Islet of Langerhans (tissue), 1 donor: ENCODE data around the gene ZDHHC3.

Experiments
- FAIRE-seq: peaks from one replicate; lab custom pipeline; 2011; peaks lifted over from hg19 to GRCh38; lab: Jason Lieb, UNC

The ZDHHC3 gene, protein sequence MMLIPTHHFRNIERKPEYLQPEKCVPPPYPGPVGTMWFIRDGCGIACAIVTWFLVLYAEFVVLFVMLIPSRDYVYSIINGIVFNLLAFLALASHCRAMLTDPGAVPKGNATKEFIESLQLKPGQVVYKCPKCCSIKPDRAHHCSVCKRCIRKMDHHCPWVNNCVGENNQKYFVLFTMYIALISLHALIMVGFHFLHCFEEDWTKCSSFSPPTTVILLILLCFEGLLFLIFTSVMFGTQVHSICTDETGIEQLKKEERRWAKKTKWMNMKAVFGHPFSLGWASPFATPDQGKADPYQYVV

DNA sequence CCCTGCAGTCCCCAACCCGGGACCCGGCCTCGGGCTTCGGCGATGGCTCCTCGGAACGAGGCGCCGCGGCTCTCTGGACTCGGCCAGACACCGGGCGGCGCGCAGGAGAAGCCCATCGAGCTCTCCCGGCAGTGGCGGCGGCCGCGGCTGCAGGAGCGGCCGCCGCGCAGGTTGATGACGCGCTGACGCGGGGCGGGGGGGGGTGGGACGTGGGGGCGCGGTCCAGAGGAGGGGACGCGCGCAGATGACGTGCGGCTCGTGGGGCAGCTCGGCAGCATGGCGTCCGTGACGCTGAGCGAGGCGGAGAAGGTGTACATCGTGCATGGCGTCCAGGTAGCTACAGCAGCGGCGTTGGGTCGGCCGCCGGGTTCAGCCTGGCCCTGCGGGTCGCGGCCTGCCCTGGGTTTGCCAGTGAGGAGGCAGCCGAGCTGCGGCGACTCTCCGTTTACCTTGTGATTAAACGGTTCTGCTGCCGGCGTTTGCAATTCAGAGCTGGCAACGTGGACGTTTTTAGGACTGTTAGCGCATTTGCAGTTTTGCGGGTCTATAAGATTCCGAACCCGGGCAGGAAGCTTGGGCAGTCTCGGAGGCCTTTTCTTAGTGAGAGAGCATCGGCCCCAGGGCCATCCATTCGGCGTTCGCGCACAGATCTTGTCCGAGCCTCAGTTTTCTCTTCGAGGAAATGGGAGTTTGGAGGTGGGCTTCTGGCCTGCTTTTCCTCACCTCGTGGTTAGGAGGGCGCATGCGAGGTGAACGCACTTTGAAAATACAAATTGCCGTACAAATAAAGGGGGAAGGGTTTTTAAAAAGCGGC, at the start of gene ZDHHC3, which contains the start of gene EXOSC7:
ZDHHC3 (minus strand) TSS at position 173 of the 814 bp plus-strand sequence. CDS start 16,738 bp downstream, outside the sequence.
EXOSC7 (plus strand) TSS at position 243 of the 814 bp plus-strand sequence; CDS start at position 277, 34 bp downstream.
- FAIRE-seq = no peak

DNA sequence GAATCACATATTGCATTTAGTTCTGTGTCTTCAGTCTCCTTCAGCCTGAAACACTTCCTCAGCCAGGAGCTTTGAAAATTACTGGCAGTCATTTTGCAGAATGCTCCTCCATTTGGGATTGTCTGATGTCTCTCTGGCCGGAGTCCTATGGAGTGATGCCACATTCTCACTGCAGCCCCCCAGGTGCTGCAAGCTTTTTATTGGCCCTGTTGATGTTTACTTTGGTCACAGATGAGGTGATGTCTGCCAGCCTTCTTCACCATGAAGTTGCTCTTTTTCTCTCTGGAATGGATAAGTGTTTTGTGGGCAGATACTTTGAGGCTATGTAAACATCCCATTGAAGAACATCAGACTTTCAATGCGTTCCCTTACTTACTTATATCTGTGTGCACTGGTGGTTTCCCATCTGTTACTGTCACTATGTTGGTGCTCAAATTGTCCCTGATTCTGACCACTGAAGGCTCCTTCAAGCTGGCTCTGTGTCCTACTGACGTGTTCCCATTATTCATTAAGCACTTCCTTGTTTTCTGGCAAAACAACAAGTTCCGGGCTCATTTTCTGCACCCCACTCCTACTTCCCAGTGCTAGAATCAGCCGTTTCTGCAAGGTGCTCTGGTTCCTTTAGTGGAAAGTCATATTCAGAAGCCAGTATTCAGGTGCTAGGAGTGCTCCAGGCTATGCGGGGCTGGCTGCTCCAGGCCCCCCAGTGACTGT, 48.7 kb upstream of the ZDHHC3 start:
- FAIRE-seq = no peak

DNA sequence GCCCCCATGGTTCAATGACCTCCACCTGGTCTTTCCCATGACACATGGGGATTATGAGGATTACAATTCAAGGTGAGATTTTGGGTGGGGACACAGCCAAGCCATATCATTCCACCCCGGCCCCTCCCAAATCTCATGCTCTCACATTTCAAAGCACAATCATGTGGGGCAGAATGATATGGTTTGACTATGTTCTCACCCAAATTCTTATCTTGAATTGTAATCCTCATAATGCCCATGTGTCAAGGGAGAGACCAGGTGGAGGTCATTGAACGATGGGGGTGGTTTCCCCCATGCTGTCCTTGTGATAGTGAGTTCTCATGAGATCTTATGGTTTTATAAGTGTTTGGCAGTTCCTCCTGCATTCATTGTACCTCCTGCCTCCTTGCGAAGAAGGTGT, 47.7 kb upstream of the ZDHHC3 start:
- FAIRE-seq = no peak

DNA sequence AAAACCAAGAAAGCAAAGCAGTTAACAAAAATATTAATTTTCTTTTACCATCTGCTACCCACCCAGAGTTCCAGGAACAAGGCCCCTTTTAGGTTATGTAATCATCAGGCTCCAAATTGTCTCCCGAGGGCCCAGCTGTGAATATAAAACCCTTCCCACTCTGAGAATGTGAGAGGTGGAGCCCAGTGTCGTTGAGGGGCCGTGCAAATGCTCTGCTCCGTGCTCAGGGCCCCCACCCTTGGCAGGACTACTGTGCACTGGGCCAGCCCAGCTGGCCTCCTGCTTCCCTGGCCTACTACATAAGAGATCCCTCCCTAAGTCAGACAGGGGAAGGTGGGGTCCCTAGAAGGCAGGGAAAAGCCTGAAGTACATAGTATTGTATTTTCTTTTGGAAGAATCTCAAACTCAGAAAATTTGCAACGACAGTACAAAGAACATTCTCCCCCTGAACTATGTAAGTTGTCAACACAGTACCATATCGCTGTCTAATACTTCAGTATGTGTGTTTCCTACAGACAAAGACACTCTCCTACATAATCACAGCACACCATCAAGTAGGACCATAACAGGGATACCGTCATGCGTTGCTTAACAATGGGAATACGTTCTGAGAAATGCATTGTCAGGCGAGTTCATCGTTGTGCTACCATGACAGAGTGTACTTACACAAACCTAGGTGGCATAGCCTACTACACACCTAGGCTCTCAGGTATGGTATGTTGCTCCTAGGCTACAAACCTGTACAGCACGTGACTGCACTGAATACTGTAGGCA, 45.7 kb upstream of the ZDHHC3 start:
- no peak for FAIRE-seq

DNA sequence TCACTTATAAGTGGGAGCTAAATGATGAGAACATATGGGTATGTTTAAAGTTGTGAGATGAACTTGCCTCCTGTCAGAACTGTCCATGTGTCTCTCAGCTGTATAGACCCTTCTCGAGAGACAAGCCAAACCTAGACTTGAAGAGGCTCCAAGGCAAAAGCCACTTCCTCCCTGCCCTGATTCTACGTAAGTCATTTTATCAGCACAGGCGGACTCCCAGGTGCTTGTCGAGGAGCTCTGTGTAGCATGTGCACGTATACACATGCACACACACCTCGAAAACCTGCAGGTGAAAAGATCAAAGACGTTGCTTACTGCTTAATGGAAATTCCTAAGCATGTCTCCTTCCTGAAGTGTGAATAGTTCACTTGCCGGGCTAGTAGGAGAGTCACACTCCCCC, 44.6 kb upstream of the ZDHHC3 start:
- FAIRE-seq = no peak

DNA sequence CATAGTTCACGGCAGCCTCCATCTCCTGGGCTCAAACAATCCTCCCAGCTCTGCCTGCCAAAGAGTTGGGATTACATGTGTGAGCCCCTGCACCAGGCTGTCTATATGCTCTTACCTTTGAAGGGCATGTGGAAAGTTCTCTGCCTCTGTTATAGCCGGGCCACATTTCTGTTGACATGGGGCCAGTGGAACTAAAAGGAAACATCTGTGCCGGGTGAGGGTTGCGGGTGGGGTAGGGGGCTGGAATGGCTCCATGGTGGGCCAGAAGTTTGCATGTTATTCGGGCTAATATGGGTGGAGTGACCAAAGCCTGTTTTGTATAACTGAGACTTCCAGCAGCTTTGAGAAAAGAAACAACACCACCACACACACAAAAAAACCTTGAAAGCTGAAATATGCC, 41.8 kb upstream of the ZDHHC3 start:
- no peak for FAIRE-seq

DNA sequence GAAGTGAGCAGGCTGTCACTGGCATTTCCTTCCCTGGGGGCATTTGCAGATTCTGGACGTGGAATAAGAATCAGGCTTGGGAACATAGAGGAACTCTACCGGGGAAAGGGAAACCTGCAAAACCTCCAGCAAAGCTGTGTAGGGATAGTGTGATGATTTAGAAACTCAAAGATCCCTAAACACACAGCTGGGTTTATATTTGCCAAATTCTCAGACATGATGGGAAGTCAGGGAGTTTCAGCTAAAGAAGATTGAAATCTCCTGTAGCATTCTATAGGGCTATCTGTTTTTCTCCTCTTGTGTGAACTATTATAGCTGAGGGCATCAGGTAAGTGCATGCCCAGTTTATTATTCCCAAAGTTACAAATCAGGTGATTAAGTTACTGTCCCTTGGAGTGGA, 40.9 kb upstream of the ZDHHC3 start:
- FAIRE-seq = no peak

DNA sequence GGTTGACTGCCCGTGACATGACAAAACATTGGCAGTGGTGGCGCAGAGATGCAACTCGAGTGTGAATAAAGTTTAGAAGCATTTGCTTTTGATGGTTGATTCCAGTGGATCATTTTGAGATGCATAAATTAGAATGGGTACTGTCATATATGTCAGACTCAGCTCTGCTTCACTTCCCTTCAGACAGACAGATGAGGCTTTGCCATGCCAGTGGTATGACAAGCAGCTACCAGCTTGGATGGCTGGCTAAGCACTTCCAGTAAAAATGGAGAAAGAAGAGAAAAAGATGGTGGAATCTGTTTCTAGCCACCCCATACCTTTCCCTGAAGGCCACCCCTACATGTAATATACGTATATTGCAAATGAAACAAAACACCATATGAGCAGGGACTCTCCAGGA, 36.6 kb upstream of the ZDHHC3 start:
- no peak for FAIRE-seq

DNA sequence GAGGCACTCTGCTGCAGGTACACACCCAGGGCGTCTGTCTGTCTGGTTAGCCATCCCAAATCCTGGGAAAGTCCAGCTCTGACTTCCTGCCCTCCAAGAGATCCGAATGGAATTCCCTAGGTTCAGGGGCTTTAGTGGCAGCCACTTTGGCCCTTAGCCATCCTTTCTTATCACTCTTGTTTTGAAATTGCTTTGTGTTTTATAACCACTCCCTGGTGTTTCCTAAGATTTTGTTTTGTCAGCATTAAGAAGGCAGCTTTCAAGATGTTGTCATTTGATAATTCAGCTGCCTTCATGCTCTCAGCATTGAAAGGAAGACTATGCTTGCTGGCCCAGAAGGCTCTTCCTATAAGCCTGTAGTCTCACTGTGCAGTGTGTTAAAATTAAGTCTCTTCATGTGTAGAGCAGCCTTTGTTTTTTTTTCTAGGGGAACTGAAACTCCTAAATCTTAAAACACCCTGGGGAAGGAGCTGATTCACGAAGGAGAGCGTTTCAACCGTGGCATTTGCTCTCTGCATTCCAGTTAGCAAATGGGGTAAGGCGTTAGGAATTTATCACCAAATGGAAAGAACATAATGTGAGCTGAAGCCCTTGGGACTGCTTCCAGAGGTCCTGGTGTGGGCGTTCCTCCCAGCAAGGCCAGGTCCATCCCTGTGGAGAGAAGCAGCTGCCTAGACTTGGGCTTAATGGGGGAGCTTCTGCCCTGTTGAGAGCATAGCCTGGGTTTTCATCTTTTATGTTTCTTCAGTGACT, 36.0 kb upstream of the ZDHHC3 start:
- FAIRE-seq = no peak

DNA sequence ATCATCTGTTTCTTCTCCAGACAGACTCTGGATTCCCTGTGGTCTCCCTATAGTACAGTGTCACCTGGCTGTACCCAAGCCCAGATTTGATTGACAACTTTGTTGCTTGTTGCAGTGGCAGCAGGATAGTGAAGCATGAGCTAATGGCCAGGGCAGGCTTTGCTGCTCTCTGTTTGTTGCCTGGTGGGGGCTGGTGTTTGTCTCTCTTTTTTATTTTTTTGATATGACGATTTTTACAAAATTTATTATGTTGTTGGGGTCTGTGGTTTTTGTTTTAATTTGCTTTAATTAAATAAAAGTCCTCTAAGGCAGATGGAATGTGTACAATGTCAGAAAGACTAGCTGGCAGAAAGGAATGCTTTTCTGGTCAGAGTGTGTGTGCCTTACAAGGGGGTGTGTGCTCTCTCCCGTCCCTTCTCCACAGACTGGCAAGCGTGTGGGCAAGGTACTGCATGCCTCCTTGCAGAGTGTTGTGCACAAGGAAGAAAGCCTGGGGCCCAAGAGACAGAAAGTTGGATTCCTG, 34.9 kb upstream of the ZDHHC3 start:
- FAIRE-seq = no peak

DNA sequence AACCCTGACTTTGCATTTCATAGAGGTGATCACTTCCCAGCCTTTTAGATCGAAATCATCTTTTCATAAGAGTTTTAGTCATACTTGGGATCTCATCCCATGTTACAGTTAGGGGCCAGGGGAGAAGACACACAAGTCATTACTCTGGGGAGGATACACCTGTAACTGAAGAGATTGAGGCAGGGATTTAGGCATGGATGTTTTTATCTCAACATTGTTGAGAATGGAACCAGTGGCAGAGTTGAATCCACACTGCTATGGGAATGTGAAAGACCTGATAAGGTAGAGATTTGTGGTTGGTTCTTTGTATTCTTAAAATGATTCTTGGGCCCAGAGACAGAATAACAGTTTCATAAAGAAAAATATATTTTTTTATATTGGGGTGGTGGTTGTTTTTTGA, 33.9 kb upstream of the ZDHHC3 start:
- FAIRE-seq = no peak

DNA sequence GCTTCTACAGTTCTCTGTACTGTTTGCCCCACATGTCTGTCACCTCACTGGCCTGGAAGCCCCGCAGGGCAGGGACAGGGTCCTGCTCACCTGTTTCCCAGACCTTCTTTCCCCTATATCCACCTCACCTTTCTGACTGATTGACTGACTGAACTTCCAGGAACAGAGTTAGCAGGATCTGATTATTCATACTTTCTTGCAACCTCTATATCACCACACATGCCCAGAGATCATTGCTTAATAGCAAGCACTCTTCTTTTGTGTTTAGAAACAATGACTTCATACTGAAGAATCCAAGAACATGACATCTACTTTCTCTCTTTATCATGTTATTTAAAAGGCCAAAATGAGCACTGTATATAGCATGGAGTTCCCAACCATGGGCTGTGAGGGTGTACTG, 32.1 kb upstream of the ZDHHC3 start:
- no peak for FAIRE-seq

DNA sequence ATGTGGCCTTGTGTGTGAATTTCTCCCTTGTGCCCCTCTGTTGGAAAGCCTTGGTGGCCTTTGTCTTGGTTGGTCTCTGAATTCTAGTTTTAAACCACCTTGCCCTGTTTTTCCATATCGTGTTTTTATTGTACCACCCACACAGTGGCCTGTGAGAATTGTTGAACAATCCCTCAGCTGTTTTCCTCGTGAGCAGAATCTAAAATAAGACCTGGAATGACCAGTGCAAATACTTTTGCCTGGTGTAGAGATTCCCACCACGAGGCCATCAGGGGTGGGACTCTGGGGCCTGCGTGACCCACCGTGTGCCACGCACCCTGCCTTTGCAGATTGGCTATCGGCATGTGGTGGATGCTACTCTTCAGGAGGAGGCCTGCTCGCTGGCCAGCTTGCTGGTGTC, 31.1 kb upstream of the ZDHHC3 start:
- no peak for FAIRE-seq

DNA sequence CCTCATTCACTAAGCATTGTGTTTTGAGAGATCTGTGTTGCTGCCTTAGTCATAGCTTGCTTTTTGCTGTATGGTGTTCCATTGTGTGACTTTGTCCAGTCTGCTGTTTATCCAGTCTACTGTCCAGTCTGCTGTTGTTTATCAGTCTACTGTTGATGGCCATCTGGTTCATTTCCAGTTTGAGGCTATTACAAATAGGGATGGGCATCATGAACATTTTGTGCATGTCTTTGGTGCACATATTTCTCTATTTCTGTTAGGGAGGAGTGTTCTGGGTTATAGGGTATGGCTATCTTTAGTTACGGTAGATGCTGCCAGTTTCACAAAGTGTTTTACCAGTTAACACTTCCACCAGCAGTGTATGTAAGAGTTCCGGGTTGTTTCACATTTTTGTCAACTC, 27.9 kb upstream of the ZDHHC3 start:
- FAIRE-seq = no peak

DNA sequence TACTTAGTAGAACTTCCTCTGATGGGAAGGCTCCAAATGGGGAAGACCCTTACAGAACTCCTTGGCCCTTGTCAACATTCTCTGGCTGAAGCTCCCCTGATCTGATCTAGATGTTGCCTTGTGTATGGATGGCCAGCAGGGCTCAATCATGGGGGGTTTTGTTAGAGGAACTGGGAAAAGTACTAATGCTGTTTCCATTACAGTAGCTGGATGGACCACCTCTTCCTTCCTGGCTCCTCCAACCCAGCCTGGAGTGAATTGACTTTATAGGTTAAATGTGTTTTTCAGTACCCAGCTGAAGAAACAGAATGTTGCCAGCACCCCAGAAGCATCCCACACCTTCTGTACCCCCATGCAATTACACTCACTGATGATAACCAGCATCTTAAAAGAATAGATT, 27.4 kb upstream of the ZDHHC3 start:
- FAIRE-seq = no peak

DNA sequence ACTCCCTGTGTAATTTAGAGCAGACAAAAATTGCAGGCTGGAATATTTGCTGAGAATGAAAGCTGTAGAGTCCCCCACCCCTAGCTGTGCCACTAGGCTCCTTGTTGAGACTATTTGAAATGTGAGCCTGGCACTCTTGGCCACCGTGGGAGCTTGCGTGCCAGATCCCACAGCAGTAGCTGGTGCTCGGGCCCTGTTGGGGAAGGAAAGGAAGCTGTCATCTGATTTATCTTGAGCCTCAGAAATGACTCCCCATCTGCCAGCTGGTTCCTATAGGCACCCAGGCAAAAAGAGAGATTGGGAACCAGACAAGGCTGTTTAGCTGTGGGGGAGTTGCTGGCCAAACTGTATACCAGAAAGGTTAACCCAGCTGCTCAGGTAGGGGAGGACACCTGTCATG, 26.7 kb upstream of the ZDHHC3 start:
- FAIRE-seq = no peak

DNA sequence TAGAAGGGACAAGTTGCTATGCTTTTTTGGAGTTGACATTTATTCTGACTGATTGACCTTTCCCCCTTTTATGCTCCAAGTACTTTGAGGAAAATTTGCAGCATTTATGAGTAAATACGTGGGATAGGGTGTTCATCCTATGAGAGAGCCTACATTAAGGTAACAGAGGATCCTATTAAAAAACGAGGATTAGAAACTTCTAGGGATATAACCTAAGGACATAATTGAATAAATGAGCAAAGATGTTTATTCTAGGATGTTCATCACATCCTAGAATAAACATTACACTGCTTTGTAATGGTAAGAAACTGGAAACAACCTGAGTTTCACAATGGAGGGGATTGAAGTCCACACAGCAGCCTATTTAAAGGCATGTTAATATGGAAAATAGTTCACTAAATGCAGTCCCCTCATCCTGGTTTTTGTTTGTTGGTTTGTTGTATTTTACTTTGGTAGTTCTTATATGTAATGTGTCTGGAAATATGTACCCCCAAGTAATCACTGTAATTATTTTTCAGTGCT, 26.2 kb upstream of the ZDHHC3 start:
- FAIRE-seq = no peak

DNA sequence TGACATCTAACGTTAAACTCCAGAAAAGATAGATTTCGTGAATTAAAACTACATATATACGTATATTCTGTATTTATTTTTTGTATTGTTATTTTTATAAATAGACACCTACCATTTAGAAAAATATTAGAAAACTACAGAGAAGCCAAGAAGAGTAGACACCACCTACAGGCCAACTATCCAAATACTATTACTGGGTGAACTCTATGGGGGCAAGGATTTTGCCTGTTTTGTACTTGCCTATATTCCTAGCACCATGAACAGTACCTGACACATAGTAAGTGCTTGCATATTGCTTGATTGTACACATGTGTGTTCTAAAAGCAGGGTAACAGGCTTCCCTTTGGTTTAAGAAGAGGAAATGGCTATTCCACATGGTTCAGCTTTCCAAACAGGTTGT, 25.8 kb upstream of the ZDHHC3 start:
- FAIRE-seq = no peak

DNA sequence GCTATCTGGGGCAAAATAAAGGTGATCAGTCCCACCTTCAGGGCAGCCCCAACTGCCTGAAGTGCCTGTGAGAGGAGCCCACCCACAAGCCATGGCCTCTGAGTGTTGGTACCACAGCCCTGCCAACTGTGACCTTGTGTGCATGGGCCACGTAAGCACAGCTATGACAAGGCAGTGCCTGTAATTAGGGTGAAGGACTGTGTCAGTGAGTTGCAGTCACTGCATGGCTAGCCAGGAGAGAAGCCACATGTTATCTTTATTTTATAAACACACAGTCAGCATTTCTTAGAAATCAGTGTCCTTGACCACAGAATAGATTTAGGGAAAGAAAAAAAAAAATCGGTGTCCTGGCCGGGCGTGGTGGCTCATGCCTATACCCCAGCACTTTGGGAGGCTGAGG, 24.8 kb upstream of the ZDHHC3 start:
- no peak for FAIRE-seq

DNA sequence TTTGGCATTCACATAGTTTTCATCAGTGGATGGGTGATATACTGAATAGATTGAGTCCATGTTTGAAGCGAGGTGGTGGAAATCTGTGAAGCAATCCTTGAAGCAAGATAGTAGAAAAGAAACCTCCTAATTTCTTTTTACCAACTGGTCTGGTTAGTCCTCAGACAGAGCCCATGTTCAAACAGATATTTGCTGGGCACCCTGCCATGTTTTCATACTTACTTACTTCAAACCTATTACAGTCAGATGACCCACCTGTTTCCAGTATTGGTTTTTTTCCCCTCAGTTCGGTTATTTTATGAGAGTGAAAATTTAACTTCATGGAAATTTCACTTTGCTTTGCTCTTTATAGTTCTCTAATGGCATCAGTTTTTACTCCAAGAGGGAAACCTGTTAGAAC, 23.8 kb upstream of the ZDHHC3 start:
- peak; percentile 91 for FAIRE-seq

DNA sequence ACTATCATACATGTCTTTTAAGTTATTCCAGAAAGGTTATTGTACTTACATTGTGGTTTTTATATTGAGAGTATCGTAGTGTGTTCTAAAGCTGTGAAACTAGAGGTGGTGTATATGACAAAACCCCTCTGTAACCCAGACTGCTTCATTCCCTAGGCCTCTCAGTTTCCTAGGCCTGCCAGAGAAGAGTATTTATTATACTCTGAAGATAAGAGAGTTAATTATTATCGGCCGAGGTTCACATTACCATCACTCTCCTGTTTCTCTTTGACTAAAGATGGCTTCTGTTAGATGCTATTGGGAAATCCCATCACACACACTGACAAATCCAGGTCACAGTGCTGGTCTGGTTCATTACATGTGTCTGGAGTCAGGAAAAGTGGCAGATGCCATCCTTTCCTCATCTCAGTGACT, 20.6 kb upstream of the ZDHHC3 start:
- no peak for FAIRE-seq
